Stimulated activated CD8-positive, alpha-beta memory T cell treated with anti-CD3 and anti-CD28 coated beads, Interleukin-15, amount 100 ng/mL, for 48 hours (primary cell): Measurements from ENCODE around the gene CPA1.

ENCODE experiments used
- DNase-seq, 2 donors: peaks; one replicate each; pipeline ENCODE4 v3.0.0-alpha.2; 2020; ENCODE audit warnings: low read depth in 2 of 2

The CPA1 gene

GRCh38 chr7:130425796-130426195 is 45.5 kb downstream of the CPA1 start:
- no peak for DNase-seq

GRCh38 chr7:130426564-130426963 is 46.3 kb downstream of the CPA1 start:
- DNase-seq, result no peak

GRCh38 chr7:130429019-130429418 is 48.7 kb downstream of the CPA1 start:
- DNase-seq, result no peak

- DNase-seq, result no peak
Measured at GRCh38 chr7:130430115-130430514, 49.8 kb downstream of the CPA1 start.

GRCh38 chr7:130430841-130431666 is 50.8 kb downstream of the CPA1 start:
- no peak for DNase-seq

GRCh38 chr7:130432886-130433285 is 52.6 kb downstream of the CPA1 start:
- DNase-seq, result no peak

GRCh38 chr7:130433301-130433700 is 53.0 kb downstream of the CPA1 start:
- DNase-seq, result no peak

GRCh38 chr7:130435311-130435854 is 55.1 kb downstream of the CPA1 start:
- DNase-seq, result no peak

GRCh38 chr7:130436253-130436652 is 56.0 kb downstream of the CPA1 start:
- no peak for DNase-seq
